Measurements from ENCODE around the gene CXCL14.

Gene CXCL14

GRCh38 chr5:135578685-135579341 lies at the start of gene CXCL14:
CXCL14 (minus strand) TSS chr5:135578991; CDS start chr5:135578778, 213 bp downstream.
- DNase-seq = no peak

DNA sequence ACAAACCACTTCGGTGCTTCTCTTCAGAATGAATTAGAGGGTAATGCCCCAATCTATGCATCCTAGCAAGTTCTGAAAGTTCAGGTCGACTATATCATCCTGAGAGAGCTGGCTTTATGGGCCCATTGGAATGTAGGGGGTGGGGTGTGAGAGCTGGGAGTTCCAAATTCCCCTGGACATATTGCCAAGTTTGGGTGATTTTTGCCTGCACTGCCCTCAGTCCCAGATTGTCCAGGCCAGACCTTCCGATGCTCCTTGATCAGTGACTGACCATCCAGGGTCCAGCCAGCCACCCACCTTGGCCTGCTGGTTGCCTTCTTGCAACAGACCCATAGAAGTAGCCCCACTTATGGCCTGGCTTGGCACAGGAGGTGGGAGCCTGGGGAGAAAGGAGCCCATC lies 47.8 kb upstream of the CXCL14 start:
- no peak for DNase-seq

DNA sequence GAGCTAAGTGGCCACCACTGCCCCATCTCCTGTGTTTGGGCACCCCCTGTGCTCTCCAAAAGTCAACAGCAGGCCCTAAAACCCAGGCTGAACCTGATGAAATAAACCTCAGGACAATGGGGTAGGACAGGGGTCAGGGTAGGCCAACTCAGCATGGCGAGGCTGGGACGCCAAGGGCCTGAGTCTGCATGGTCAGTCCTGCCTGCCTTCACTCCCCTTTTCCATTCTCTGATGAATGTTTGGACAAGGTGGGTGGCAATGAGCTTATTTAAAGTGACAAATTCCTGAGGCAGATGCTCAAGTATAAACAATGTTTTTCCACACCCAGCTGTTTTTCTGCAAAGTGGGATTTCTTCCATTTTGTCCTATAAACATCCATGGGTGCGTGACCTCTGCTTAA lies 47.2 kb upstream of the CXCL14 start:
- DNase-seq = no peak

- DNase-seq = no peak
Observed at GRCh38 chr5:135625486-135625885, 46.7 kb upstream of the CXCL14 start.

- no peak for DNase-seq
Observed at GRCh38 chr5:135625061-135625460, 46.3 kb upstream of the CXCL14 start.

DNA sequence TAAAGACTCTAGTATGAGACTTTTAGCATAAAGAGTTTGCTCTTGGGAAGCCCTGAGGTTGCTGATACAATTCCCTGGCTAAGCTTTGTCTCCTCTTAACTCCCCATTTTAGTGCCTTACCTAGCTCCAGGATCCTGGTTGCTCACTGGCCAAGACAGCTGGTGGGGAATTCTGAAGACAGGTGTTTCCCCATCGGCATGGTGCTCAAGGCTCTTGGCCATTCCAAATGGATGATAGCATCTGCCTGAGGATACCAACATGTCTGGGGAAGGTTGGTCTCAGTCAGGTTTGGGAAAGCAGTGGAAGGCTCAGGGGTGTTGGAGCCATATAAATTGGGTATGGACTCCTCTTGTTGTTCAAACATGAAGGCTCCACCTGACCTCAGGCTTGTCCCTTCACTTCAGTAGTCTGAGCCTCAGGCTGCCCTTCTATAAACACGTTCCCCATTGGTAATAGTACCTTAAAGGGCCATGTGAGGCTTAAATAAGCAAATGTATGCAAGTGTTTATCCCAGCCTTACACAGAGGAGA lies 44.5 kb upstream of the CXCL14 start:
- DNase-seq = no peak

- DNase-seq = no peak
Observed at GRCh38 chr5:135615581-135616260, 36.9 kb upstream of the CXCL14 start.

DNA sequence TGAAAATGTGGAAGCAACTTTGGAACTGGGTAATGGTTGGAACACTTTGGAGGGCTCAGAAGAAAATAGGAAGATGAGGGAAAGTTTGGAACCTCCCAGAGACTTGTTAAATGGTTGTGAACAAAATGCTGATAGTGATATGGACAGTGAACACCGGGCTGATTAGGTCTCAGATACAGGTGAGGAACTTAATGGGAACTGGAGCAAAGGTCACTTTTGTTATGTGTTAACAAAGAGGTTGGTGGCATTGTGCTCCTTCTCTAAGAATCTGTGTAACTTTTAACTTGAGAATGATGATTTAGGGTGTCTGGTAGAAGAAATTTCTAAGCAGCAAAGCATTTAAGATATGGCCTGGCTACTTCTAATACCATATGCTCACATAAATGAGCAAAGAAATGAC lies 36.4 kb upstream of the CXCL14 start:
- DNase-seq = no peak

DNA sequence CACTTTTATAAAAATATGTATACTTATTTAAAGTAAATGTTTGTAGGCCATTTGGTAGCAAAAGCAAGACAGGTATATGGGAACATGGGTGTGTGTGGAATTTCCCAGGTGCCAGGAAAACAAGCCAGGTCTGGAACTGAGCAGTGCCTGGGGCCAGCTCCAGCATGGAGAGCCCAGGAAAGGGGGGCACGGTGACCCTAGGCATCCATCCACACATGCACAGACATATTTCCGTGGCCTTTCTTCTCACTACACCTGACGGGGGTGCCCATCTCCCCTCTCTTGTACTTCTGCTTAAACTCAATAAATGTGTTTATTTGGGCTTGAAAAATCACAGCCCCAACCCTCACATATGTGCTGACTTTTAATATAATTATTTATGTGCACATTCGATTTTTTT lies 31.2 kb upstream of the CXCL14 start:
- no peak for DNase-seq

DNA sequence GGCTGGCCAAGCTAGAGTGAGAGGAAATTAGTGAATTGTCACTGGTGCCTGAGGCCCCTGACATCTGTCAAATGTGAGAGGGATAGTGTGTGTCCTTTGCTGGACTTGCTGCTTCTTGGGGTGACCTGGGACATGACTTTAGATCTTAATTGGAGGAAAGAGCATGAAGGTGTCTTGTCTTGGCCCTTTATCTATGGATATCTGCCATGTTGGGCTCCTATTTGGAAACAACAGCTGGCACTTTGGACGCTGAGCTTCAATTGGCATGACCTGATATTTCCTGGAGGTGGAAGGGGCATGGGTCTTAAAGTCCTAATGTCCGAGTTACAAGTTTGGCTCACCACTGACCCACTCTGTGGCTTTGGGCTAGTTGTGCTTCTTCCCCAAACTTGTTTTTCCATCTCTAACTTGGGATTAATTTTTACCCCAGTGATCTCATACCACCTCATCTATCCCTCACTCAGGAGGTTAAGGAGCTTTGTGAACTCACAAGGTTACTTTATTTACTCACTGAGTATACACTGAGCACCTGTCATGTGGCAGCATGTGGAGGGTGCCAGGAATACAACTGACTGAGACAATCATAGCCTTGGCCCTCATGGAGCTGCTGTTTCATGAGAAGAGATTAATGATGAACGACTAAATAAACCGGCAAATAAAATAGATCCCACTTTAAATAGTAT lies 30.1 kb upstream of the CXCL14 start:
- DNase-seq = no peak

- no peak for DNase-seq
Observed at GRCh38 chr5:135608361-135608760, 29.6 kb upstream of the CXCL14 start.

GRCh38 chr5:135606431-135606830 lies 27.6 kb upstream of the CXCL14 start:
- DNase-seq = no peak

DNA sequence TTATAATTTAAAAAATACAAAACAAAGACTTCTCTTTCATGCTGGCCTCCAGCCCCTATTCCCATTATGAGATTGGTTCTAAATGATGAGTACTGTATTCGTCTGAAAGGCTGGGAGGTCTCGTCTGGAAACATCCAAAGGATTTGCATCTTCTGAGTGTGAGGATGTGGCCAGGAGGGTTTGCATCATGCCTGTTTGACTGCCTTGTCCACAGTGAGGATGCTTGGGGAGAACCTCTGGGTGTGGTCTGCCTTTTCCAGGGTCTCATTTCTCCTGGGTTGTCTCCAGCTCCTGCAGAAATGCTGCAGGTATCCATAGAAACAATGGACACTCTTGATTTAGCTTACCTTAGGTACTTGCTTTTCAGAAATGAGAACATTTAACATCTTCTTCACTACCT lies 26.4 kb upstream of the CXCL14 start:
- DNase-seq = no peak

DNA sequence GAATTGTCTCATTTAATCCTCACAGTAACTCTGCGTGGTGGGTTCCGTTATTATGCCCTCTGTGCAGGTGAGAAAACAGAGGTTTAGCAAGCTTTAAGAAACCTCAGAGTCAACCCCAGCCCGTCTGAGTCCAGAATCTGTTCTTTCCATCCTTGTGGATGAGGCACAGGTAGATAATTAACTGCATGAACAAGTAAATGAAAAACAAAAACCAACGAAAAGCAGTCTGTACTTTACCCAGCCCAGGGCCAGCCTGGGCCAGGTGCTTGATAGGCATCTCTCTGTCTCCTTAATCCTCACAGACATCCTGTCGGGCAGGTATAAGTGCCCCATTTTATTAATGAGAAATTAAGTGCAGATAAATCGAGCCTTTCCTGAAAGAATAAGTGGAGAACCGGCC lies 25.3 kb upstream of the CXCL14 start:
- DNase-seq = no peak

GRCh38 chr5:135602882-135603721 lies 24.3 kb upstream of the CXCL14 start:
- DNase-seq = no peak

DNA sequence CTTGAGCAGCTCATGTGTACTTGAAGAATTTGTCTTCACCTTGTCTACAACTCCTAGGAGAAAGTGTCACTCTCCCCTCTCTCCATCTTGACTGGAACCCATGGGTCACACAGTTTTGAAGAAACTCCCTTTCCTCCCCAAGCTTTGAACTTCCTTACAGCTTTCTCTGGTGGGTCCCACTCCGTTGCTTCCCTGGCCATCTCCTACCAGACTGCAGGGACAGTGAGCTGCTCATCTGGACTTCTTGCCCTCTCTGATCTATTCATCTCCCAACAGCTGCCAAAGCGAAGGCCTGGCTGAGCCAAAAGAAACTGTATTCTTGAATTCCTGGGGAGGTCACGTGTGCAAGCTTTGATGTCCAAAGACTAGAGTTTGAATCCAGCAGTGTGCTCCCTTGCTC lies 22.7 kb upstream of the CXCL14 start:
- DNase-seq = no peak

GRCh38 chr5:135600971-135601381 lies 22.2 kb upstream of the CXCL14 start:
- no peak for DNase-seq

DNA sequence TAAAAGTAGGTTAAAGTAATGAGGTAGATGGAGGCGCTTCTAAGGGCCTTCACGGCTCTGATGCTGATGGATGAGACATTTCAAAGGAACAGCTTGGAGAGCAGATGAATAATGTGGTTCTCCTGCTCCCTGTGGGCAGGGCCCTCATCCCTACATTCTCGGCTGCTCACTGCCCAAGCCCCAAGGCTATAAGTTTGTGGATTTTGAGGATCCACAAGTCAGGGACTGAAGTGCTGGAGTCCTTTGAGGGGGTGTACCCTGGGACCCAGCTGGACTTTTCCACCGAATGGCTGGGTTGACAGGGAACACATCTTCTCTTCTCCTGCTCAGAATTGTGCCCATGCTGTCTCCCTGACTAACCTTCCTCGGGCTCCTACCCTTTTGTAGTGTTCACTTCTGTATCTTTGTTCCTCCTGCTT lies 21.4 kb upstream of the CXCL14 start:
- DNase-seq = no peak

GRCh38 chr5:135599421-135600151 lies 20.8 kb upstream of the CXCL14 start:
- no peak for DNase-seq

DNA sequence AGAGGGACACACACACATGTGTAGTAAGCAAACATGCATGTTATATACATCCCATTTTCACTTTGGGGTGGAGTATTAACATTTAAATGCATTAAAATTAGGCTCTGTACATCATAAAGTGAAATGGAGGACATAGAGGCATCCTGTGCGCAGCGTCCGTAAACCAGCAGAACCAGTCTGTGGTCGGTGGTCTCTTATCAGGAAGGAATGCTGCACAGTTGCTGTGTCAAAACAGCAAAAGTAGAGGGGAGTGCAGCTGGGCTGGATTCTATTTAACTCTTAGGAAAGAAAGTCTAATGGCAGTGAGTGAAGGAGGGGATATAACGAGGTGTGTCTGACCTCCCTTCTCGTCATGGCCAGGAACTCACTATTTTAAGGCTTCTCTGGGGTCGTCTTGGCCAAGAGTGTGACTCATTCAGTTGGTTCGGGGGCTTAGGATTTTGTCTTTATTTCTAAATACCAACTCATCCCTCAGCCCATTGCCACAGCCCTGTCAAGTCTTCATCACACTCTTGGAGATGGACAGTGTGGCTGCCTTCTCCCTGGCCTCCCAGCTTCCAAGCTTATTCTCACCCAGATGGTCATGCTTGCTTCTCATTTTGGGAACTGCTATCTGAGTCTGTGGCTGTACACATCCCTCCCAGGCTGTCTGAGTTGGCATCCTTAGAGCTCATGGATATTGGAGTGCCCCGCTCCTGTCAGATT lies 20.1 kb upstream of the CXCL14 start:
- DNase-seq = no peak

DNA sequence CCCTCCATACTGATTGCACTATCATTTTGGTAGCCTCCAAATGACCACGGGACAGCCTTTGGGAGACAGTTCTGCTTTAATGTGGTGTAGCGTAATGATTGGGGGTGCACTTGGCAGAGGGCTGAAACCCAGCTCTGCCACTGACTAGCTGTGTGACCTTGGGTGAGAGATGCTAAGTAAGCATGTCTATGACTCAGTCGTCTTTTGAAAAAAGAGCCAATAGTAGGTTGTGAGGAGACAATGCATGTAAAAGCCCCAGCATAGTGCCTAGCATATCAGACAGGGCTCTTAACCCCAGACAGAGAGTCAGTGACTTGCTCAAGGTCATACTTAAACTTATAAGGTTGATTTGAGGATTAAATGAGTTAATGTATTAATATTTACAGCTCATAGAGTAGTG lies 18.0 kb upstream of the CXCL14 start:
- DNase-seq = no peak
